Skeletal muscle satellite cell (primary cell): Measurements from ENCODE around the gene NCMAP.
"Not testable (repeated sequence)": the region's sequence is repeated elsewhere in the genome, so short reads cannot be mapped to it uniquely, and the experiment has no call there.

Experiments used
- H3K27me3 ChIP-seq: 2 replicates; pipeline ENCODE4 v1.7.0; 2013; ENCODE audit warnings: low read length; ENCODE audit not compliant: control insufficient read depth, insufficient read depth
- H3K36me3 ChIP-seq: 2 replicates; pipeline ENCODE4 v1.7.0; 2013; ENCODE audit warnings: mild to moderate bottlenecking, control low read depth, low read length; ENCODE audit not compliant: insufficient read depth
- H3K4me1 ChIP-seq: 2 replicates; pipeline ENCODE4 v1.7.0; 2013; ENCODE audit warnings: low read length; ENCODE audit not compliant: control insufficient read depth, insufficient read depth
- H3K4me2 ChIP-seq: 2 replicates; pipeline ENCODE4 v1.7.0; 2013; ENCODE audit warnings: mild to moderate bottlenecking, low read length
- H3K4me3 ChIP-seq: 2 replicates; pipeline ENCODE4 v1.7.0; 2013; ENCODE audit warnings: low read length
- H3K9ac ChIP-seq: 2 replicates; pipeline ENCODE4 v1.7.0; 2013; ENCODE audit warnings: mild to moderate bottlenecking, low read depth, low read length, moderate library complexity
- H3K9me3 ChIP-seq: replicated peaks from 2 replicates; pipeline ENCODE4 v1.7.0; 2013; ENCODE audit warnings: mild to moderate bottlenecking, control low read depth, low read length

Gene NCMAP

DNA sequence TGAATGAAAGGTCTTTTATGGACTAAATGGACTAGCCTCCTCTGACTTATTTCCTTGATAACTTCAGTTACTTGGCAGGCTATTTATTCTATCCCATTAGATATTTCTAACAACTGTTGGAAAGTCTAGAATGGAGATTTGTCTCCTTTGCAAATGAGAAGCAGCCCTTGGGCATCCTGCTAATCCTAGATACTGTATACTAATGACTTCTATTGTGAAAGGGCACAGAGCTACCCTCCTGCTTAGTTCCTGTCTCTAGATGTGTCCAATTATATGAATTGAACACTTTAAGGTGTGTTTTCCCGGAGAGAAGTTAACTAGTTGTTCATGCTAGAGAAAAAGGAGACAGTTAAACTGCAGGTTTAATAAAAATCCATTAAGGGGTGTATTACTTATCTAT is 10.2 kb upstream of the NCMAP start:
- Histone ChIP-seq H3K9me3 (no peaks in the 10 kb centered on the region), H3K4me3 (no peak overlapping the region), H3K4me2 (no peak overlapping the region), H3K27me3 (peaks cover 41% of the 10 kb centered on the region), H3K9ac (no peak overlapping the region), H3K36me3 (no peaks in the 10 kb centered on the region), H3K4me1 (peaks cover 8% of the 10 kb centered on the region)

DNA sequence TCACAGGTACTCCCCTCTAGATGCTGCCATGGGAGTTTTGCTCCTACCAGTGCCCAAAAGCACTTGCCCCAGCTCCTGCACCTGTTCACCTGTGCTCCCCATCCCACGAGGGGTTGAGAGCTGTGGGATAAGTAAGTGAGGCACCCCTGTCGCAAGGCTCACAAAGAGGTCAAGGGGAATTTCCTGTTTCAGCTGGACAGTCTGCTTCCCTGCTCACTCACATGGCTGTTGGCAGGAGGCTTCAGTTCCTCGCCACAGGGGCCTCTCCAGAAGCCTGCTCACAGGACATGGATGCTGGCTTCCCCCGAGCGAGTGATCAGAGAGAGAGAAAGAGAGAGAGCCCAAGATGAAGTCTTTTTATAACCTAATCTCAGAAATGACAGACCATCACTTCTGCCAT is 8.7 kb upstream of the NCMAP start:
- Histone ChIP-seq H3K9ac (no peak overlapping the region), H3K4me1 (no peaks in the 10 kb centered on the region), H3K4me3 (no peak overlapping the region), H3K9me3 (no peaks in the 10 kb centered on the region), H3K36me3 (no peaks in the 10 kb centered on the region), H3K4me2 (no peak overlapping the region), H3K27me3 (peaks cover 51% of the 10 kb centered on the region)

DNA sequence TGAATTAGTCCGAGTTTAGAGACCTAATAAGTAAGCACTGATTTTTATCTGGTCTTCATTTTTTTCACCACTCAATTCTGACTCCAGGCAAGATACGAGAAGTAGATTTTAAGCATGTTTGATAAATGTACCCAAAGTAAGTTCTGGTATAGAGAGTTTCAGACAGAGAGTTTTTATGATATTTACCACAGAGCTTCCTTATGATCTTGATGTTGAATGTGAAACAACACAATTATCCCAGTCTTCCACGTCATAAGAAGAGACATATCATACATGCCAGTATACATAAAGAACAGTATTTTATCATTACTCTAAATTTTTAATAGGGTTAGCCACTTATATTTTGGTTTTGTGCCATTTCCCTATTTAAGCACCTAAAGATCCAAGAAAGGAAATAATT is 7.8 kb upstream of the NCMAP start:
- Histone ChIP-seq H3K36me3 (no peaks in the 10 kb centered on the region), H3K4me3 (no peak overlapping the region), H3K9ac (no peak overlapping the region), H3K9me3 (no peaks in the 10 kb centered on the region), H3K4me2 (no peak overlapping the region), H3K27me3 (peaks cover 56% of the 10 kb centered on the region), H3K4me1 (no peaks in the 10 kb centered on the region)

DNA sequence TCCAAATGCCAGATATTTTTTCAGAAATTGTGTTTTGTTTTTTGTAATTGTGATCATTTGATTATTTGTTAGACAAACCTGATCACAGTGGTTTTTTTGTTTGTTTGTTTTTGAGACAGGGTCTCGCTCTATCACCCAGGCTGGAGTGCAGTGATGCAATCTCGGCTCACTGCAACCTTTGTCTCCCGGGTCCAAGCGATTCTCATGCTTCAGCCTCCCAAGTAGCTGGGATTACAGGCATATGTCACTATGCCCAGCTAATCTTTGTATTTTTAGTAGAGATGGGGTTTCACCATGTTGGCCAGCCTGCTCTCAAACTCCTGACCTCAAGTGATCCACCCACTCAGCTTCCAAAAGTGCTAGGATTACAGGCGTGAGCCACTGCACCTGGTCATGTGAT is 6.7 kb upstream of the NCMAP start:
- H3K36me3 ChIP-seq = not testable (repeated sequence)

DNA sequence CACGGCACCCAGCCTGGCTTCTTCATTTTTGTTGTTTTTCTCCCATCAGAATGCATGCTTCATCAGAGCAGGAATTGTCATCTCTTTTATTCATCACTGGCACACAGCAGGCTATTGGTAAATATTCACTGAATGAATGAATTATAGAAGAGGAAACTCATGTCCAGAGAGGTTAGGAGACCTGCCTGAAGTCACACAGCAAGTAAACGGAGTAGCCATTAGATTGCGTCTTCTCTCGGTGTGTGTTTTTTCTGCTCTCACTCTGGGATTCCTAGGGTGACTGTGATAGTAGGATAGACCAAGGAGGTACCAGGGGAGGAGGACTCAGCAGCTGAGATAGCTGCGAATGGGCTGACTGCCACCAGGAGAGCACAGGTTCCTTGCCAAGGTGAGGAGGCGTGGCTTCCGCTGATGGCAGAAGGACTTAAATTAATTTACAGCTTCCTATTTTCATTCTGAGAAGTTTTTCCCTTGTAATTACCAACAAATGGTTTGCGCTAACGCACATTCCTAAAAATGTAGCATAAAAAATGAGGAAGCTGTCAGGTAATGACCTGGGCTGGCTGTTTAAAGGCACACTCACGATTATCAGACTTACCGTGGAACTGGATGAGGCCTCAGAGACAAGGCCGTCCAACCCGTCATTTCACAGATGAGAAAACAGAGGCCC is 4.5 kb upstream of the NCMAP start:
- H3K36me3 ChIP-seq = no peaks in the 10 kb centered on the region
- peaks cover 78% of the 10 kb centered on the region for H3K27me3 ChIP-seq
- H3K9ac ChIP-seq = no peak overlapping the region
- no peaks in the 10 kb centered on the region for H3K4me1 ChIP-seq
- no peaks in the 10 kb centered on the region for H3K9me3 ChIP-seq
- no peak overlapping the region for H3K4me3 ChIP-seq
- no peak overlapping the region for H3K4me2 ChIP-seq

More for the DNA sequence above, 6.7 kb upstream of the NCMAP start:
- not testable (repeated sequence) for H3K4me2 ChIP-seq, H3K4me1 ChIP-seq, H3K4me3 ChIP-seq, H3K9ac ChIP-seq, H3K9me3 ChIP-seq
- H3K27me3 ChIP-seq = peaks cover 66% of the 10 kb centered on the region

DNA sequence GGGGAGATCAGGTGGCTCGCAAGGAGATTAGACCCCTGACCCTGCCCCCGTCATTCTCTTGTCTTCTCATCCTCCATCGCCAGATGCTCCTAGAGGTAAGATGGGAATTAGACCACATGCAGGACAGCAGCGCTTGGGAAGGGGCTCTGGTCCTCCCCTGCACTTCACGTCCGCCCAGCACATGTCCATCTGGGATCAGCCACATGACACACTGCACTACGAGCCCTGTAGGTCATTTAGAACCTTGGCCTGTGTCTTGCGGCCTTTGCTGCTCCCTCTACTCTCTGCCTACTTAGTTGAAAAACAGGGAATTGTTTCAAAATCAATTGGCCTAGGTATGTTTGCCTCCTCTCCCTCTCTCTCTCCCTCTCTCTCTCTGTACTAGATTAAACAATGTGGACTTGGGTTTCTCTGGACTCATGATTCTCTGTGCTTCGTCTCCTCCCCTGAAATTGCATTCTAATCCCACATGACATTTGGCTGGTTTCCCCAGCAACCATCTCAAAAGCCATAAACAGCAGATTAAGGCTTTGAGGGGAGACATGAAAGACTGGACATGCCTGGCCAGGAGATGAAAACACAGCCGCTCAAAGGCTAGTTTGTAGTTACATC is 3.8 kb upstream of the NCMAP start:
- no peak overlapping the region for H3K4me3 ChIP-seq

DNA sequence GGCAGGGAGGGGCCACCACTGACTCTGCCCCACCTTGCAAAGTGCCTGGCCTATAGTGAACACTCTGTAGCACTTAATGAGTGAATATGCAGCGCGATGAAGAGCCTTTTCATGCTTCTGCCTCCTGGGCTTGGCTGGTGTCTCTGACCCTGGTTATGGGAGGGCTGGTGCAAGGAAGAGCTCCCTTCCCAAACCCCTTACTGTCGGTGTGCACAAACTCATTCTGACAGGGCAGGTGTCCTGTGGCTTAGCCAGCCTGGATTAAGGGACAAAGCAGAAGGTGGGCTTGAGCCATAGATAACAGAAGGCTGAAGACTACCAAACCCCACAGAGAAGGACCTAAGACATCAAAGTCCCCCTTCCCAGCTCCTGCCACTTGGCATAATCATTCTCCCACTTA is 2.0 kb upstream of the NCMAP start:
- Histone ChIP-seq H3K4me2 (no peak overlapping the region), H3K4me3 (no peak overlapping the region), H3K36me3 (no peaks in the 10 kb centered on the region), H3K9me3 (no peaks in the 10 kb centered on the region), H3K27me3 (peaks cover 80% of the 10 kb centered on the region), H3K9ac (no peak overlapping the region), H3K4me1 (no peaks in the 10 kb centered on the region)

More for the DNA sequence above, 3.8 kb upstream of the NCMAP start:
- Histone ChIP-seq H3K4me2 (no peak overlapping the region), H3K9me3 (no peaks in the 10 kb centered on the region), H3K9ac (no peak overlapping the region), H3K4me1 (no peaks in the 10 kb centered on the region), H3K36me3 (no peaks in the 10 kb centered on the region), H3K27me3 (peaks cover 82% of the 10 kb centered on the region)

DNA sequence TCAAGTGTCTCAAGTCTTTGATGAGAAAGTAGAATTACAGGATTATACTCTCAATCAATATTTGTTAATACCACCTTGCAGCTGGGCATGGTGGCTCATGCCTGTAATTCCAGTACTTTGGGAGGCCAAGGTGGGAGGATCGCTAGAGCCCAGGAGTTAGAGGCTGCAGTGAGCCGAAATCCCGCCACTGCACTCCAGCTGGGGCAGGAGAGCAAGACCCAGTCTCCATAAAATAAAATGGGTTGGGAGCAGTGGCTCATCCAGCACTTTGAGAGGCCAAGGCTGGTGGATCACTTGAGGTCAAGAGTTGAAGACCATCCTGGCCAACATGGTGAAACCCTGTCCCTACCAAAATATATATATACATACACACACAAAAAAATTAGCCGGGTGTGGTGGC is 1.2 kb upstream of the NCMAP start:
- Histone ChIP-seq H3K9me3 (no peaks in the 10 kb centered on the region), H3K36me3 (no peaks in the 10 kb centered on the region), H3K4me2 (no peak overlapping the region), H3K9ac (no peak overlapping the region), H3K4me1 (peaks cover 6% of the 10 kb centered on the region), H3K4me3 (no peak overlapping the region), H3K27me3 (peaks cover 72% of the 10 kb centered on the region)

DNA sequence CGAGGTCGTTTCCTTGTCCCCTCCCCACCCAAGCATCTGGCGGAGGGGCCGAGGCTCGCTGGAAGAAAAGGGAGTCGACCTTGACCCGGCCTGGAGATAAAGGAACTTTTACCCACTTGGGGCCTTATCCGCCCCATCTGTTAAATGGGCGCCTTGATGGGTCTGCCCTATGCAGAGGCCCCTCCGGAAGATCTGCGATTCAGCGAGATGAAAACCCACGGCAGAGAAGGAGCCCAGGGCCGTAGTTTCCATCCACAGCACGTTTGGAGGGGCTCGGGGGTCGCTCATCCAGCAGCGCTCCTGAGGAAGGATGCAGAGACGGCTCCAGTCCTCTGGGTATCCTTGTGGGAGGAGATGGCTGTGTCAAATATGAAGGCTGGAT is 518 bp downstream of the NCMAP start:
- Histone ChIP-seq H3K27me3 (peaks cover 68% of the 10 kb centered on the region), H3K9me3 (no peaks in the 10 kb centered on the region), H3K4me3 (no peak overlapping the region), H3K36me3 (no peaks in the 10 kb centered on the region), H3K4me1 (peaks cover 6% of the 10 kb centered on the region), H3K4me2 (no peak overlapping the region), H3K9ac (no peak overlapping the region)

DNA sequence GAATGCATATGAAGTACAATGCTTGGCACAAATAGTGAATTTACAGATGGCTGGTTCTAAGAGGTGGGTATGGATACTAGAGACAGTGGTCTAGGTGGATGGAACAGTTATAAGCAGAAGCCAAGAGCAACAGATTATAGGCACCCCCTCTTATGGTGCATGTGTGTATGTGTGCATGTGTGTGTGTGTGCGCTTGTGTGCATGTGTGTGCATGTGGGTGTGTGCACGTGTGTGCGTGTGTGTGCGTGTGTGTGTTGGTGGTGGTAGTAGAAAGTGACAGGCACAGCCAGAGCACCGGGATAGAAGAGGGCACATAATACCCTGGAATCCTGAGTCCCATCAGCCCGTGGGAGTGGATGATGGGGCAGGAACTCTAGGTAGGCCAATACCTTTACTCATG is 1.3 kb downstream of the NCMAP start:
- peaks cover 65% of the 10 kb centered on the region for H3K27me3 ChIP-seq

DNA sequence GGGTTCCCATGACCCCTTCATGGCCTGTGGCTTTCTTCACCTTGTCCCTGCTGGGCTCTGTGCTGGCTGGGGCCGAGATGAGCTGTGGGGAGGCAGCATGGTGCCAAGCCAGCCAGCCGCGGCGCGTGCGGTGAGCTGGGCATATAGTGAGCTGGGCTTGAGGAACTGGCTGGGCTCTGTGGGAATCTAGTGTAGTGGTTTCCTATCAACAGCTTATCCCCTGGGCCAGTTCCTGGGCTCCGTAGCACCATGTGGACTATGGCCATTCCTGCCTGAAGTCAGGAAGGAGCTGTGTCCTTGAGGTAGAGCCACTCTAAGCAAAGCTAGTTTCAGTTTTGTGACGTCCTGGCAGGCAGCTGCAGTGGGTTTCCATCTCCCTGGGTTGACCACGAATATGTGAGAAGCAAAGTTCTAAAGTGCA is 1.8 kb downstream of the NCMAP start:
- Histone ChIP-seq H3K9me3 (no peaks in the 10 kb centered on the region), H3K36me3 (no peaks in the 10 kb centered on the region), H3K9ac (no peak overlapping the region), H3K4me2 (no peak overlapping the region), H3K27me3 (peaks cover 63% of the 10 kb centered on the region), H3K4me3 (no peak overlapping the region), H3K4me1 (peaks cover 6% of the 10 kb centered on the region)

More for the DNA sequence above, 1.3 kb downstream of the NCMAP start:
- no peak overlapping the region for H3K4me2 ChIP-seq
- H3K9me3 ChIP-seq = no peaks in the 10 kb centered on the region
- H3K4me3 ChIP-seq = no peak overlapping the region
- no peaks in the 10 kb centered on the region for H3K36me3 ChIP-seq
- peaks cover 6% of the 10 kb centered on the region for H3K4me1 ChIP-seq
- no peak overlapping the region for H3K9ac ChIP-seq

DNA sequence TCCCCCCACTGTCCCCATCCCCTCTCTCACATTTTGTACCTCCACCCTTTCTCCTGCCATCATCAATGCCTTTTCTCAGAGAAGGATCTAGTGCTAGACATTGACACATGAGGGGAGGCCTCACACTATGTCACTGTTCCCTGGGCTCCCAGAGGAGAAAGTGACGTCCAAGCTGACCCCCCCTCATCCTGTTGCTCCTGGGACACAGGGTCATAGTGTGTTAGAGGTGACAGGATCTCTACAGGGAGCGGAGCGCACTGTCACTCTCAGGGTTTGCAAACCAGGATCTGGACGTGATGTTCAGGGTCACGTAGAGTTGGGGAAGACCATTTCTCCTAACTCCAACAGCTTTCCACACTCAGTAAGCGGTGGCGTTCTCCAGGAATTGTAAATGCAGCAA is 2.6 kb downstream of the NCMAP start:
- Histone ChIP-seq H3K9ac (no peak overlapping the region), H3K4me1 (peaks cover 6% of the 10 kb centered on the region), H3K36me3 (no peaks in the 10 kb centered on the region), H3K4me2 (no peak overlapping the region), H3K4me3 (no peak overlapping the region), H3K9me3 (no peaks in the 10 kb centered on the region), H3K27me3 (peaks cover 61% of the 10 kb centered on the region)
